ENCODE measurements around the gene TAF13.

TAF13 gene, protein sequence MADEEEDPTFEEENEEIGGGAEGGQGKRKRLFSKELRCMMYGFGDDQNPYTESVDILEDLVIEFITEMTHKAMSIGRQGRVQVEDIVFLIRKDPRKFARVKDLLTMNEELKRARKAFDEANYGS

DNA sequence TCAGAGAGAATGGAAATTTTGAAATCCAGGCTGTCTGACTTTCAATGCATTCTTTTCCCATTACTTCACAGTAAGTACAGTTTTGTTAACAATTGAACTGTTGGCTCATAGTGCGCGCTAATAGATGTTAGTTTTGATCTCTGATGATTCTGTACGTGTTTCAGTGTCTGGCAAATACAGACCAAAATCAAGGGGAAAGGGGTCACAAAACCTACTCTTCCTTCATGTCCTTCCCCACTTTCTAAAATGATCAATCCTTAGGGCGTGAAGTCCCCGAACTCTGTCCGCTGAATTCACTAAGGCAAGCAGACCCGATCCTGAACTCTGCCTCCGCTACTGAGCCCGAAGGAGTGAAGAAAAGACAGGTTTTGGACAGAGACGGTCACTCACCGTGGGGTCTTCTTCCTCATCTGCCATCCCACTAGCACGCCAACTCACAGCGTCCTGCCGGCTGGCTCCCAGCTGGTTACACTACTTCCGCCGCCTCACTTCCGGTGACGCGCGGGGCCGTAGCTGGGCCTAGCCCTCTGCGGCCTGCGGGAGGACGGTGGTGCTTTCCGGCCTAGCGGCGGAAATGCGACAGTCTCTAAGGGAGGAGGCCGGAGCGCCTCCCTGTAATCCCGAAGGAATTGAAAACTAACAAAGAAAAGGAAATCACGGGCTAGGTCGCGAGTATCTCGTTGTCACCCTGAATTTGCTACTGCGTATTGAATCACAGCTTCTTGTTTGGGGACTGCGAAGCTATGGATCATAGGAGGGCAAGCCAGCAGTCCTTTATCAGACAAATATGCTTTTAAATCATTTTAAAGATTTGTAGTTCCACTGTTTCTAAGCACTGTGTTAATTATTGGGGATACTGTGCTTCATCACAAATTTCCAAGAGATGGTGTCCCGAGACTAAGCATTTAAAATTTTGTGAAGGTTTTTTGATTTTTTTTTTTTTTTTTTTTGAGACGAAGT lies at the start of gene TAF13:
Gene TAF13, minus strand, starts transcription at position 473 of the 960 bp plus-strand sequence. Its CDS starts 56 bp downstream, at position 417.
- peak; percentile 71 for DNase-seq (ENCODE audit: extremely low read depth, low read depth)
- TF ChIP-seq, protein P1, sequence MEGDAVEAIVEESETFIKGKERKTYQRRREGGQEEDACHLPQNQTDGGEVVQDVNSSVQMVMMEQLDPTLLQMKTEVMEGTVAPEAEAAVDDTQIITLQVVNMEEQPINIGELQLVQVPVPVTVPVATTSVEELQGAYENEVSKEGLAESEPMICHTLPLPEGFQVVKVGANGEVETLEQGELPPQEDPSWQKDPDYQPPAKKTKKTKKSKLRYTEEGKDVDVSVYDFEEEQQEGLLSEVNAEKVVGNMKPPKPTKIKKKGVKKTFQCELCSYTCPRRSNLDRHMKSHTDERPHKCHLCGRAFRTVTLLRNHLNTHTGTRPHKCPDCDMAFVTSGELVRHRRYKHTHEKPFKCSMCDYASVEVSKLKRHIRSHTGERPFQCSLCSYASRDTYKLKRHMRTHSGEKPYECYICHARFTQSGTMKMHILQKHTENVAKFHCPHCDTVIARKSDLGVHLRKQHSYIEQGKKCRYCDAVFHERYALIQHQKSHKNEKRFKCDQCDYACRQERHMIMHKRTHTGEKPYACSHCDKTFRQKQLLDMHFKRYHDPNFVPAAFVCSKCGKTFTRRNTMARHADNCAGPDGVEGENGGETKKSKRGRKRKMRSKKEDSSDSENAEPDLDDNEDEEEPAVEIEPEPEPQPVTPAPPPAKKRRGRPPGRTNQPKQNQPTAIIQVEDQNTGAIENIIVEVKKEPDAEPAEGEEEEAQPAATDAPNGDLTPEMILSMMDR (IDR thresholded peaks at IDR 0.05; ENCODE audit: low read depth, low read length, missing control alignments), result peak; percentile 11
- H3K4me3 ChIP-seq (replicated peaks; ENCODE audit: low read depth, low read length), result peak within 1 kb of the TSS; percentile 78

- no peak for DNase-seq (ENCODE audit: extremely low read depth, low read depth)
- TF ChIP-seq, protein P1 (IDR thresholded peaks at IDR 0.05; ENCODE audit: low read depth, low read length, missing control alignments), result no peak
- no peak overlapping the region for H3K4me3 ChIP-seq (replicated peaks; ENCODE audit: low read depth, low read length)
Observed at GRCh38 chr1:109120356-109120755, 44.6 kb upstream of the TAF13 start.

- TF ChIP-seq, protein P1 (IDR thresholded peaks at IDR 0.05; ENCODE audit: low read depth, low read length, missing control alignments), result no peak
- no peak for DNase-seq (ENCODE audit: extremely low read depth, low read depth)
- H3K4me3 ChIP-seq (replicated peaks; ENCODE audit: low read depth, low read length), result no peak overlapping the region
Observed at GRCh38 chr1:109118089-109118488, 42.3 kb upstream of the TAF13 start.

GRCh38 chr1:109116286-109116685 lies 40.5 kb upstream of the TAF13 start:
- DNase-seq (ENCODE audit: extremely low read depth, low read depth), result no peak
- TF ChIP-seq, protein P1 (IDR thresholded peaks at IDR 0.05; ENCODE audit: low read depth, low read length, missing control alignments), result no peak
- no peak overlapping the region for H3K4me3 ChIP-seq (replicated peaks; ENCODE audit: low read depth, low read length)

DNA sequence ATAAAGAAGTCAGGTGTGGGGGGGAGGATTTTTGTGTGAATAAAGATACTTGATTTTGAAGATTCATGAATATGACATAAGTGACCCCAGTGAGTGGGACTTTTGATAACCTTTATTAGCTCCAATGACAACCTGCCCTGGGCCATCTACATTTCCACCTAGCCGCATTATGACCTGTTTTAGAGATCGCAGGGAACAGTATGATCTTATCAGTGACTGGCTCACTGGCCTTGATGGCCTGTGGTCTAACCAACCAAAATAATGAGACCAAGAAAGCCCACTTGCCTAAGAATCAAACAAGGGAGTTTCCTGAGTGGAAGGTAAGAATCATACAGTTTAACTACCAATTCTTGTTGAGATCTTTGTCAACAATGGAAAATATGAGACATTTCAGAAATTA lies 39.9 kb upstream of the TAF13 start:
- TF ChIP-seq, protein P1 (IDR thresholded peaks at IDR 0.05; ENCODE audit: low read depth, low read length, missing control alignments), result no peak
- H3K4me3 ChIP-seq (replicated peaks; ENCODE audit: low read depth, low read length), result no peak overlapping the region
- no peak for DNase-seq (ENCODE audit: extremely low read depth, low read depth)

GRCh38 chr1:109114342-109114674 lies 38.5 kb upstream of the TAF13 start:
- TF ChIP-seq, protein P1 (IDR thresholded peaks at IDR 0.05; ENCODE audit: low read depth, low read length, missing control alignments), result no peak
- no peak for DNase-seq (ENCODE audit: extremely low read depth, low read depth)
- no peak overlapping the region for H3K4me3 ChIP-seq (replicated peaks; ENCODE audit: low read depth, low read length)

All from HFF-Myc (cell line).